Stimulated activated naive CD8-positive, alpha-beta T cell treated with anti-CD3 and anti-CD28 coated beads, Interleukin-15, amount 100 ng/mL, for 72 hours (primary cell): ENCODE measurements around the gene MRPS6.

ENCODE experiments used
- ATAC-seq: fragments of 150-1000 bp; cut with Tn5 transposase; 2 replicates; pipeline ENCODE4 v1.10.0; 2021; ENCODE audit warnings: mild to moderate bottlenecking, moderate library complexity
- DNase-seq, 2 donors: peaks; one replicate each; pipeline ENCODE4 v3.0.0; 2021 to 2022
- H3K27ac Mint-ChIP-seq, 2 donors: one replicate each; pipeline ENCODE4 v1.8.0; 2022; ENCODE audit warnings: mild to moderate bottlenecking in 2 of 2, mixed read lengths in 2 of 2, moderate library complexity in 2 of 2
- H3K27me3 Mint-ChIP-seq: one replicate; pipeline ENCODE4 v1.8.0; 2022; ENCODE audit warnings: mixed read lengths
- H3K4me1 Mint-ChIP-seq: one replicate; pipeline ENCODE4 v1.8.0; 2022; ENCODE audit warnings: mild to moderate bottlenecking, mixed read lengths
- H3K4me3 Mint-ChIP-seq, 2 donors: one replicate each; pipeline ENCODE4 v1.8.0; 2022; ENCODE audit warnings: mild to moderate bottlenecking in 2 of 2, mixed read lengths in 2 of 2, moderate library complexity in 1 of 2
- H3K9me3 Mint-ChIP-seq, 2 donors: one replicate each; pipeline ENCODE4 v1.8.0; 2022; ENCODE audit warnings: mixed read lengths in 2 of 2

MRPS6 gene

DNA sequence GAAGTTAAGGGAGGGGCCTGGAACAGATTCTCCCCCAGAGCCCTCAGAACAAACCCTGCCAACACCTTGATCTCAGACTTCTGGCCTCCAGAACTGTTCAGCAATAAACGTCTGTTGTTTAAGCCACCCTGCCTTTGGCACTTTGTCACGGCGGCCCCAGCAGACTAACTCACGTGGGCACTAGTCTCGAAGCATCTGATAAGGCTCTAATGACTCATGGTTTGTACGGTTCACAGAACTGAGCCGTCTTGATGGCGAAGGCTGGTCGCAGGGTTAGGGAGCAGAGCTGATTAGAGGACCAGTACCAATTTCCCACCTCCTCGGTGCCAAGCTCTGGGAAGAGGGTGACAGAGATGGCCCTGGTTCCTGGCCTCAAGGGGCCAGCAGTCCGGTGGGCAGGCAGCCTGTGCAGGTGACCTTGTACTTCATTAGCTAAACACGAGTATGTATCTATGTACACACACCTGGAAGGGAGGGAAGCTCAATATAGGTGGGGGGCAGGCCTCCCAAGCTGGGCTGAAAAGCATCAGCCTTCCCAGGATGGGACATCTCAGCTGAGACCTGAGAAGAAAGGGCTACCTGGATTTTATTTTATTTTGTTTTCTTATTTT is 112.8 kb downstream of the MRPS6 start:
- peaks cover 20% of the 10 kb centered on the region for H3K4me1 Mint-ChIP-seq

DNA sequence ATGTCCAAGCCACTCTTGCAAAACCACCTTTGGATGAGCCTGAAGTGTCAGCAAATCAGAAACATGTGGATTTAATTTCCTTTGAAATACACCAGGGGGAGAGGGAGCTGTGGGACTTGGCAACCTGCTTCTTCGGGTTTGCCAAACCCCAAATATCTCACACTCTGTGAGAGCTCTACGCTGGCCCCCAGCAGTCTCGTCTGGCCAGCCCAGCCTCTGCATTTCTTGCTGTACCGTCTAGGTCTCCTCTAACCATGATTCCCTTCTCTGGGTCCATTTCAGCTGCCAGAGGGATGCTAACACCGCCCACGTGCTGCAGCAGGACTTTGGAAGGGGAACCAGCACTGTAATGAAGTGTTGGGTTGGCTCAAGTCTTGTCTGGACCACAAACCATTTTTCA is 114.6 kb downstream of the MRPS6 start:
- H3K4me1 Mint-ChIP-seq = peaks cover 37% of the 10 kb centered on the region
- H3K9me3 Mint-ChIP-seq = peaks cover 8 to 15% of the 10 kb centered on the region in 2 donors
- ATAC-seq (no peak), DNase-seq (no peak)
- no peak overlapping the region for H3K4me3 Mint-ChIP-seq
- no peak overlapping the region for H3K27ac Mint-ChIP-seq
- H3K27me3 Mint-ChIP-seq = no peaks in the 10 kb centered on the region

More for the DNA sequence above, 112.8 kb downstream of the MRPS6 start:
- DNase-seq (no peak), ATAC-seq (no peak)
- no peaks in the 10 kb centered on the region for H3K27me3 Mint-ChIP-seq
- no peak overlapping the region for H3K4me3 Mint-ChIP-seq
- no peak overlapping the region for H3K27ac Mint-ChIP-seq
- H3K9me3 Mint-ChIP-seq = peaks cover 8 to 15% of the 10 kb centered on the region in 2 donors

GRCh38 chr21:34189506-34189905 is 116.1 kb downstream of the MRPS6 start:
- peaks cover 49% of the 10 kb centered on the region for H3K4me1 Mint-ChIP-seq
- peak overlapping the region; percentile 52 to 85 for H3K27ac Mint-ChIP-seq
- no peak overlapping the region for H3K4me3 Mint-ChIP-seq
- no peak for ATAC-seq
- peaks cover 8 to 24% of the 10 kb centered on the region in 2 donors for H3K9me3 Mint-ChIP-seq
- no peaks in the 10 kb centered on the region for H3K27me3 Mint-ChIP-seq
- no peak for DNase-seq

DNA sequence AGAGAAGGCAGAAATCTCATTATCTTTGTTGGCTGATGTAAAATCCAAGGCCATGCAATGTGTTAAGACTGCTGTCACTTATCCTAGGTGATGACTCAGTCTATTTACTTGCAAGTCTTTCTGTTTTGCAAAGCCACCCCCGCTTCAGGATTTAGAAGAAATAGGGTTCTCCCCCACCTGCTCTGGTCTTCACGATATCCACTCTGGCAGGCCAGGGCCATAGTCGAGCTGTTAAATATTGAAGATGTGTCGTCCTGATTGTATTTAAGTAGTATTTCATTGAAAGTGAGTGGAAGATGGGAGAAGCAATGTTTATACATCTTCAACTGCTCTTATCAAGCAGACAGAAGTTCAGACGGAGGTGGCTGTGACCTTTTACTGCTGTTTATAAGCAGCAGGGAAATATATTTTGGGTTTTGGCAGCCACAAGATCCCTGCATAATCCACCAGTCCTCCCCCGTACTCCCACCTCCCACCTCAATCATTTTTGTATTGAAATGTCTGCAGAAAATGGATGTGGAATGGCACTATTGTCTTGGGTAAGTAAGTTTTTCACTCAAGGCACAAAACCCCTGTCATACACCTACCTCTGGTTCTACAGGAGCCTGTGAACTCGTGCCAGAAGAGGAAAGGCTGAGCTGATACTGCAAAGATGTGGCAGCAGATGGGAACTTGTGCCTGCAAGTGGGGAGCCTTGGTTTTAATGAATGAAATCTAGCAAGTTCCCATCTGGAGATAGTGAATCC is 117.4 kb downstream of the MRPS6 start:
- Mint-ChIP-seq H3K4me1 (peaks cover 49% of the 10 kb centered on the region), H3K27me3 (no peaks in the 10 kb centered on the region), H3K27ac (peak overlapping the region in 1 of 2 donors; percentile 19), H3K4me3 (peak overlapping the region in 1 of 2 donors; percentile 35), H3K9me3 (peaks cover 8 to 24% of the 10 kb centered on the region in 2 donors)
- ATAC-seq (no peak), DNase-seq (no peak)

- Mint-ChIP-seq H3K4me3 (peak overlapping the region in 1 of 2 donors; percentile 2), H3K4me1 (peaks cover 49% of the 10 kb centered on the region), H3K27me3 (no peaks in the 10 kb centered on the region), H3K27ac (peak overlapping the region in 1 of 2 donors; percentile 49), H3K9me3 (peaks cover 8 to 24% of the 10 kb centered on the region in 2 donors)
- no peak for DNase-seq
- no peak for ATAC-seq
Observed at GRCh38 chr21:34191876-34192275, 118.5 kb downstream of the MRPS6 start.
